GM12891 (cell line): ENCODE results near the gene MYL11.

Experiments used
- POLR2A ChIP-seq: IDR thresholded peaks from 2 replicates; pipeline ENCODE4 v1.6.1; 2011; ENCODE audit warnings: low read depth, low read length, control low read depth
- POLR2AphosphoS5 ChIP-seq: IDR thresholded peaks from 2 replicates; pipeline ENCODE4 v1.6.1; 2011; ENCODE audit warnings: low read depth, low read length, control low read depth
- TAF1 ChIP-seq: IDR thresholded peaks from 2 replicates; pipeline ENCODE4 v1.6.1; 2011; ENCODE audit warnings: low read depth, low read length, control low read depth

DNA sequence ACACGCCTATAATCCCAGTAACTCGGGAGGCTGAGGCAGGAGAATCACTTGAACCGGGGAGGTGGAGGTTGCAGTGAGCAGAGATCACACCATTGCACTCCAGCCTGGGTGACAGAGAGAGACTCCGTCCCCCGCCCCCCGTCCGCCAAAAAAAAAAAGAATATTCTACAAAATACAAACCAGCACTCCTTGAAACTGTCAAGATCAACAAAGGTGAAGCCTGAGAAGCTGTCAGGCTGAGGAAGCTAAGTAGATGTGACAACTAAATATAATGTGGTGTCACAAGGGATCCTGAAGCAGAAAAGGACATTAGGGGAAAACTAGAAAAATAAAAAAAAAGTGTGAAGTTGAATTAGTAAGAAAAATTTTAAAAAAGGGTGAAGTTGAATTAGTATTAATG, 25.7 kb upstream of the MYL11 start:
- TF ChIP-seq POLR2AphosphoS5 (no peak), POLR2A (no peak), TAF1 (no peak)
